Mononuclear cell (primary cell): ENCODE data around the gene TSG101. TPM values are rescaled to one million over a fixed set of nuclear protein-coding genes. Genes with fewer than 3 reads are reported as not detected.

Experiments used
- H3K27me3 ChIP-seq: 2 replicates; pipeline ENCODE4 v1.6.0; 2011; ENCODE audit warnings: low read length, control low read depth; ENCODE audit not compliant: insufficient read depth
- H3K4me1 ChIP-seq: 2 replicates; pipeline ENCODE4 v1.5.1; 2011; ENCODE audit warnings: mild to moderate bottlenecking, low read length, control low read depth; ENCODE audit not compliant: insufficient read depth
- H3K4me3 ChIP-seq: 2 replicates; pipeline ENCODE4 v1.5.1; 2011; ENCODE audit warnings: mild to moderate bottlenecking, low read length, moderate library complexity
- H3K9me3 ChIP-seq: 2 replicates; pipeline ENCODE4 v1.5.1; 2011; ENCODE audit warnings: low read depth, mild to moderate bottlenecking, control low read depth, low read length
- total RNA-seq: library from RNA; depleted of rRNA; stranded (reverse); fragments of >200 nt; gene quantifications from one replicate; pipeline ENCODE4 v1.2.3, GENCODE V29; 2012

The TSG101 gene
- total RNA-seq, 1 donor = 31.6 TPM

GRCh38 chr11:18468961-18469360, 57.8 kb downstream of the TSG101 start:
- Histone ChIP-seq H3K4me1 (no peaks in the 10 kb centered on the region), H3K27me3 (no peaks in the 10 kb centered on the region), H3K9me3 (no peaks in the 10 kb centered on the region), H3K4me3 (no peak overlapping the region)

- no peaks in the 10 kb centered on the region for H3K9me3 ChIP-seq
- no peak overlapping the region for H3K4me3 ChIP-seq
- no peaks in the 10 kb centered on the region for H3K4me1 ChIP-seq
- H3K27me3 ChIP-seq = no peaks in the 10 kb centered on the region
Observed at GRCh38 chr11:18468059-18468458, 58.7 kb downstream of the TSG101 start.

DNA sequence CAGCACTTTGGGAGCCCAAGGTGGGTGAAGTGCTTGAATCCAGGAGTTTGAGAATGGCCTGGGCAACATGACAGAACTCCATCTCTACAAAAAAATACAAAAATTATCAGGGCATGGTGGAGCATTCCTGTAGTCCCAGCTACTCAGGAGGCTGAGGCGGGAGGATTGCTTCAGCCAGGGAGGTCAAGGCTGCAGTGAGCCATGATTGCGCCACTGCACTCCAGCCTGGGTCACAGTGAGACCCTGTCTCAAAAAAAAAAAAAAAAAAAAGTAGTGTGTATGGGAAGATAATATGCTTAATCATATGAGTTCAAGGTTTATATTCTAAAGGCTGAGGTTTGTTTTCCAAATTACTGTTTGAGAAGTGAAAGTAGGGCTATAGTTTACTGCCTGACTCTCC, 60.3 kb downstream of the TSG101 start:
- no peaks in the 10 kb centered on the region for H3K27me3 ChIP-seq
- H3K9me3 ChIP-seq = no peaks in the 10 kb centered on the region
- no peak overlapping the region for H3K4me3 ChIP-seq
- H3K4me1 ChIP-seq = no peaks in the 10 kb centered on the region

GRCh38 chr11:18463439-18463838, 63.3 kb downstream of the TSG101 start:
- Histone ChIP-seq H3K9me3 (no peaks in the 10 kb centered on the region), H3K4me1 (no peaks in the 10 kb centered on the region), H3K27me3 (no peaks in the 10 kb centered on the region), H3K4me3 (no peak overlapping the region)

- Histone ChIP-seq H3K27me3 (no peaks in the 10 kb centered on the region), H3K9me3 (no peaks in the 10 kb centered on the region), H3K4me3 (no peak overlapping the region), H3K4me1 (no peaks in the 10 kb centered on the region)
Observed at GRCh38 chr11:18461909-18462308, 64.8 kb downstream of the TSG101 start.

DNA sequence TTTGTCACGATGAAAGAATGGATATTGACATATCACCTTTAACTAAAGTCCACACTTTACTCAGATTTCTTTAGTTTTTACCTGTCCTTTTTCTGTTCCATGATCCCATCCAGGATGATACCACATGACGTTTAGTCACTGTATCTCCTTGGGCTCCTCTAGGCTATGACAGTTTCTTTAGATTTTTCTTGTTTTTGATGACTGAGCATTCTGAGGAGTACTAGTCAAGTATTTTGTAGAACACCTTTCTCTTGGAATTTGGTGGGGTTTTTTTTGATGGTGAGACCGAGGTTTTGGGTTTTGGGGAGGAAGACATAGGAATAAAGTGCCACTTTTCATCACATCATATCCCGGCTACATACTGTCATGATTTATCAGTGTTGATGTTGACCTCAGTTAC, 67.1 kb downstream of the TSG101 start:
- Histone ChIP-seq H3K4me3 (no peak overlapping the region), H3K9me3 (no peaks in the 10 kb centered on the region)

DNA sequence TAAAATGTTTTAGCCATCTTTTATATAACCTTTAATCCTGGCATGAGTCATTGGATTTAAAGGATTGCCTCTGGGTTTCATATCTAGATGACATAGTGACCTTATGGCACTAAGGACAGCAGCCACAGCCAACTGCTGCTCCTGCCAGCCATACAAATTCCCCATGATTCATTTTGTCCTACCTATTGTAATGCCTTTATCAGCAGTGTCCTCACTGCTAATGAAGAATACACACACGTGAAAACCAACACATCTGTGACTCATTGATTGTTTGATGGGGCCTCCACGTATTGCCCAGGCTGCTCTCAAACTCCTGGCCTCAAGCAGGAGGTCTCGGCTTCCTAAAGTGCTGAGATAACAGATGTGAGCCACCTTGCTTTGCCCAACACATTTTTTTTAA, 69.3 kb downstream of the TSG101 start:
- Histone ChIP-seq H3K4me1 (no peaks in the 10 kb centered on the region), H3K4me3 (no peak overlapping the region), H3K9me3 (no peaks in the 10 kb centered on the region), H3K27me3 (no peaks in the 10 kb centered on the region)

More for the DNA sequence above, 67.1 kb downstream of the TSG101 start:
- no peaks in the 10 kb centered on the region for H3K27me3 ChIP-seq
- H3K4me1 ChIP-seq = no peaks in the 10 kb centered on the region

DNA sequence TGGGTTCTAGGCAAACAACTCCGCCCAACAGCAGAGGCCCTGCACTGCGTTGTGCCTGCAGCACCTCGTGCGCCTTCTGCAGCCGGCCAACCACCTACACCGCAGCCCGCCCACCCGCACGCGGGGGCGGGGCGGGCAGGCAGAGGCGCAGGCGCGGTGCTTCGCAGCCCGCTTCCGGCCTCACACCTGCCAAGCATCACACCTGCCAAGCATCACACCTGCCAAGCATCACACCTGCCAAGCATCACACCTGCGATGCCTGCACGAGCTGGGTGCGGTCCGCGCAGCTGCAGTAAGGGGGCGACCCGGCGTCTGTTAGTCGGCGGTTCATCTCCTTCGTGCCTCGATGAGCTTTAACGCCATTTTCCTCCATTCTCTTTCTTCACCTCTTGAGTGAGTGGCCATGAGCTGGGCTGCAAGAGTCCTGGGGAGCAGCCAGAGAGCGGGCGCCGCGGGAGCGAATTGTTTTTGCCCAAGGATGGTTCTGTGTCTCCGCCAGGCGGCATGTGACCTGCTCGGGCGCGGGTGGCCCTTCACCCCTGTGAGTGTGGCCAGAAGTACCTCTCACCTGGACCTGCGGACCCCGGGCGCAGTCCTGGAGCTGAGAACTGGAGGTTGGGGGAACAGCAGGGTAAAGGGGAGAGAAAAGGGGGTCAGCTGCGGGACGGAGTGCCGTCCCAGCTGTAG, 70.9 kb downstream of the TSG101 start, which contains the start of gene LDHAL6A:
TSS of gene LDHAL6A (plus strand) at position 171 of the 687 bp plus-strand sequence. CDS start 825 bp downstream, outside the sequence.
- Histone ChIP-seq H3K4me1 (no peaks in the 10 kb centered on the region), H3K27me3 (no peaks in the 10 kb centered on the region), H3K4me3 (no peak within 1 kb of the TSS), H3K9me3 (no peaks in the 10 kb centered on the region)

GRCh38 chr11:18452927-18453326, 73.8 kb downstream of the TSG101 start:
- Histone ChIP-seq H3K4me3 (no peak overlapping the region), H3K27me3 (no peaks in the 10 kb centered on the region), H3K9me3 (no peaks in the 10 kb centered on the region), H3K4me1 (no peaks in the 10 kb centered on the region)

- no peaks in the 10 kb centered on the region for H3K9me3 ChIP-seq
- H3K4me3 ChIP-seq = no peak overlapping the region
- H3K4me1 ChIP-seq = no peaks in the 10 kb centered on the region
- H3K27me3 ChIP-seq = no peaks in the 10 kb centered on the region
Observed at GRCh38 chr11:18449251-18449650, 77.5 kb downstream of the TSG101 start.

DNA sequence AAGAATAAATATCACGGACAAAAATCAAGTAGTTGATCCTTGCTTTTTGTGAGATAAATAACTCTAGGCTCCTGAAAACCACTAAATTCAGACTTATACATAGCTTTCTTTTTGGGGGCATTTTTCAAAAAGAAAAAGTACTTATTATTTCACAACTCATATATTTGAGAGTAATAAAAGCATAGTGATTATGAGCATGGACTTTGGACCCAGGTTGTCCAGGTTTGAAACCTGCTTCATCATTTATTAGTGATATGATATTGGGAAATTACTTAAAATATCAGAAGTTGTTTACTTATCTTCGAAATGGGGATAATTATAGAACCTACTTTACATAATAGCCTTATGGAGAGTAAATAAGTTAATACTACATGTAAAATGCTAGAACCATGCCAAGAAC, 88.1 kb downstream of the TSG101 start:
- Histone ChIP-seq H3K27me3 (no peaks in the 10 kb centered on the region), H3K9me3 (no peaks in the 10 kb centered on the region), H3K4me3 (no peak overlapping the region), H3K4me1 (no peaks in the 10 kb centered on the region)

Other genes starting within 250 kb of the TSG101 start
- 30.2 TPM for gene HPS5, start 204.8 kb downstream of the TSG101 start, total RNA-seq
- gene GTF2H1, start 204.4 kb downstream of the TSG101 start, total RNA-seq = 34.0 TPM
- gene LDHA, start 132.4 kb downstream of the TSG101 start, total RNA-seq = 230 TPM
- not detected for gene LDHC, start 114.6 kb downstream of the TSG101 start, total RNA-seq
- gene LDHAL6A, start 71.1 kb downstream of the TSG101 start, total RNA-seq = 0.10 TPM
- gene UEVLD, start 61.8 kb upstream of the TSG101 start, total RNA-seq = 4.6 TPM
- gene MISFA, start 72.8 kb upstream of the TSG101 start, total RNA-seq = 0.52 TPM
- gene SPTY2D1, start 107.4 kb upstream of the TSG101 start, total RNA-seq = 62.2 TPM
- 4.2 TPM for gene TMEM86A, start 171.8 kb upstream of the TSG101 start, total RNA-seq
- 0.10 TPM for gene IGSF22, start 199.2 kb upstream of the TSG101 start, total RNA-seq